ENCODE data around the gene PPP1R15A.
"Not testable (repeated sequence)": the region's sequence is repeated elsewhere in the genome, so short reads cannot be mapped to it uniquely, and the experiment has no call there.

The PPP1R15A gene

DNA sequence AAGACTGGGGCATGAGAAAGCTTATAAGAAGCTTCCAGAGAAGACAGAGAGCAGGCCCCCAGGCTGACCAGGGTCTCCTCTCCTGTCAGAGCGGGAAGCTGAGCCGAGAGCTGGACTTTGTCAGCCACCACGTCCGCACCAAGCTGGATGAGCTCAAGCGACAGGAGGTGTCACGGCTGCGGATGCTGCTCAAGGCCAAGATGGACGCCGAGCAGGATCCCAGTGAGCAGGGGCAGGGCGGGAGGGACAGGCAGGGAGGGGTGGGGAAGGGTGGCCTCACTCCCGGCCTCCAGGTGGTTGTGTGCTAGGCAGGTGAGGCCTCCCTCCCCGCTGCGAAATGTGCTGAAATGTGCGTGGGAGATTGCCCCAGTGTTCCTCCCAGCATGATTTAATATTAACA is 33.4 kb downstream of the PPP1R15A start:
- H3K36me3 ChIP-seq (ENCODE audit: control insufficient read depth, insufficient read depth, low read length, severe bottlenecking) = peaks cover 56% of the 10 kb centered on the region
- no peaks in the 10 kb centered on the region for H3K27me3 ChIP-seq (replicated peaks; ENCODE audit: control insufficient read depth, insufficient read depth, low read length)
- peaks cover 13% of the 10 kb centered on the region for H3K4me1 ChIP-seq (ENCODE audit: control insufficient read depth, insufficient read depth, low read length)
- no peak for DNase-seq (ENCODE audit: low read depth)
- H3K9ac ChIP-seq (ENCODE audit: low read length) = no peak overlapping the region
- H3K9me3 ChIP-seq (ENCODE audit: control insufficient read depth, low read length) = no peaks in the 10 kb centered on the region
- no peak overlapping the region for H3K4me3 ChIP-seq (ENCODE audit: low read length)

GRCh38 chr19:48906324-48906723 is 34.1 kb downstream of the PPP1R15A start:
- no peaks in the 10 kb centered on the region for H3K9me3 ChIP-seq (ENCODE audit: control insufficient read depth, low read length)
- H3K9ac ChIP-seq (ENCODE audit: low read length) = no peak overlapping the region
- peaks cover 8% of the 10 kb centered on the region for H3K4me1 ChIP-seq (ENCODE audit: control insufficient read depth, insufficient read depth, low read length)
- DNase-seq (ENCODE audit: low read depth) = no peak
- peaks cover 62% of the 10 kb centered on the region for H3K36me3 ChIP-seq (ENCODE audit: control insufficient read depth, insufficient read depth, low read length, severe bottlenecking)
- H3K27me3 ChIP-seq (replicated peaks; ENCODE audit: control insufficient read depth, insufficient read depth, low read length) = no peaks in the 10 kb centered on the region
- no peak overlapping the region for H3K4me3 ChIP-seq (ENCODE audit: low read length)

DNA sequence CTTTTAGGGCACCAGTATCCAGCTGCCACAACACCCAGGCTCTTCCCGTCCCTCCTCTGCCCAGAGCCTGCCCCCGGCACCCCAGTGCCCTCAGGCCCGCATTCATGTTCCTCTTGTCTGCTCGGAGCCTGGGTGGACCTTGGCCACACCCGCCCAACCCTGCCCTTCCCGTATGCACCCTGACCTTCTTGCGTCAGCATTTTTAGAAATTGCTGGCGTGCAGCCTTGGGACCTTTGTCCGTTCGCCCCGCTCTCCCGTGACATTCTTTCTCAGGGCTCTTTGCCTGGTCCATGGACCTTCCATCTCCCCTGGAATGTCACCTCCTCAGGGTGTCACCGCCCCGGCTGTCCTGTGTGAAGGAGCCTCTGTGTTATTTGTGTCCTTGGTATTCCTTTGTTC is 35.5 kb downstream of the PPP1R15A start:
- Histone ChIP-seq H3K36me3 (ENCODE audit: control insufficient read depth, insufficient read depth, low read length, severe bottlenecking) (peaks cover 71% of the 10 kb centered on the region), H3K27me3 (replicated peaks; ENCODE audit: control insufficient read depth, insufficient read depth, low read length) (no peaks in the 10 kb centered on the region), H3K4me3 (ENCODE audit: low read length) (no peak overlapping the region), H3K9ac (ENCODE audit: low read length) (no peak overlapping the region), H3K4me1 (ENCODE audit: control insufficient read depth, insufficient read depth, low read length) (no peaks in the 10 kb centered on the region), H3K9me3 (ENCODE audit: control insufficient read depth, low read length) (no peaks in the 10 kb centered on the region)
- DNase-seq (ENCODE audit: low read depth) = no peak

DNA sequence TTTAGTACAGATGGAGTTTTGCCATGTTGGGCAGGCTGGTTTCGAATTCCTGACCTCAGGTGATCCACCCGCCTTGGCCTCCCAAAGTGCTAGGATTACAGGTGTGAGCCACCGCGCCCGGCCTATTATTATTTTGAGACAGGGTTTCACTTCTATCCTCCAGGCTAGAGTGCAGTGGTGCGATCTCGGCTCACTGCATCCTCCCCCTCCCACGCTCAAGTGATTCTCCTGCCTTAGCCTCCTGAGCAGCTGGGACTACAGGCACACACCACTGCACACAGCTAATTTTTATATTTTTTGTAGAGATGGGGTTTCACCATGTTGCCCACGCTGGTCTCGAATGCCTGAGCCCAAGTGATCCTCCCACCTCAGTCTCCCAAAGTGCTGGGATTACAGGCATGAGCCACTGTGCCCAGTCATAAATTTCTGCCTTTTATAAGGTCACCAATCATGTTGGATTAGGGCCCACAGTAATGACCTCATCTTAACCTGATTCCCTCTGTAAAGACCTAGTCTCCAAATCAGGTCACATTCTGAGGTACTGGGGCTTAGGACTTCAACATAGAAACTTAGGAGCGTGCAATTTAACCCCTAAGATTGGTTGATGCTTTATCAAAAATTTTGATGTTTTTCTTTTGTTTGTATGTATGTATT is 37.3 kb downstream of the PPP1R15A start:
- DNase-seq (ENCODE audit: low read depth); H3K27me3 ChIP-seq (replicated peaks; ENCODE audit: control insufficient read depth, insufficient read depth, low read length); H3K4me3 ChIP-seq (ENCODE audit: low read length); H3K9ac ChIP-seq (ENCODE audit: low read length); H3K9me3 ChIP-seq (ENCODE audit: control insufficient read depth, low read length); H3K4me1 ChIP-seq (ENCODE audit: control insufficient read depth, insufficient read depth, low read length): not testable (repeated sequence)
- peaks cover 83% of the 10 kb centered on the region for H3K36me3 ChIP-seq (ENCODE audit: control insufficient read depth, insufficient read depth, low read length, severe bottlenecking)

DNA sequence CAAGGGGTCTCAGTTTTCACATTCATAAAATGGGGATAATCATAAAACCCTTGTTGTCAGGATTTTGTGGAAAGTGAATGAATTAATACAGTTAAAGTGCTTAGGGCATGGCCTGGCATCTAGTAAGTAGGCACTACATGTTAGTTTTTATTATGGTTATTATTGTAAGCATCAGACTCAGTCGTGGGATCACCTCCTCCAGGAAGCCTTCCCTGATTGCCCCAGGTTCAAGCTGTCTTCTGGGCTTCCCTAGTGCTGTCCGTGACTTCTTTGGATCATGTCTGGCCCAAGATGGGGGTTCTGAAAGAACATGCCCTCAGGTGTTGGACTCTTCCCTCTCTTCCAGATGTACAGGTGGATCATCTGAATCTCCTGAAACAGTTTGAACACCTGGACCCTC is 38.6 kb downstream of the PPP1R15A start:
- peaks cover 81% of the 10 kb centered on the region for H3K36me3 ChIP-seq (ENCODE audit: control insufficient read depth, insufficient read depth, low read length, severe bottlenecking)
- no peaks in the 10 kb centered on the region for H3K9me3 ChIP-seq (ENCODE audit: control insufficient read depth, low read length)

GRCh38 chr19:48913114-48913889 is 41.1 kb downstream of the PPP1R15A start:
- Histone ChIP-seq H3K27me3 (replicated peaks; ENCODE audit: control insufficient read depth, insufficient read depth, low read length) (no peaks in the 10 kb centered on the region), H3K36me3 (ENCODE audit: control insufficient read depth, insufficient read depth, low read length, severe bottlenecking) (peaks cover 79% of the 10 kb centered on the region), H3K9ac (ENCODE audit: low read length) (no peak overlapping the region)

More for the DNA sequence above, 38.6 kb downstream of the PPP1R15A start:
- Histone ChIP-seq H3K4me1 (ENCODE audit: control insufficient read depth, insufficient read depth, low read length) (peaks cover 4% of the 10 kb centered on the region), H3K9ac (ENCODE audit: low read length) (no peak overlapping the region), H3K4me3 (ENCODE audit: low read length) (no peak overlapping the region), H3K27me3 (replicated peaks; ENCODE audit: control insufficient read depth, insufficient read depth, low read length) (no peaks in the 10 kb centered on the region)
- no peak for DNase-seq (ENCODE audit: low read depth)

DNA sequence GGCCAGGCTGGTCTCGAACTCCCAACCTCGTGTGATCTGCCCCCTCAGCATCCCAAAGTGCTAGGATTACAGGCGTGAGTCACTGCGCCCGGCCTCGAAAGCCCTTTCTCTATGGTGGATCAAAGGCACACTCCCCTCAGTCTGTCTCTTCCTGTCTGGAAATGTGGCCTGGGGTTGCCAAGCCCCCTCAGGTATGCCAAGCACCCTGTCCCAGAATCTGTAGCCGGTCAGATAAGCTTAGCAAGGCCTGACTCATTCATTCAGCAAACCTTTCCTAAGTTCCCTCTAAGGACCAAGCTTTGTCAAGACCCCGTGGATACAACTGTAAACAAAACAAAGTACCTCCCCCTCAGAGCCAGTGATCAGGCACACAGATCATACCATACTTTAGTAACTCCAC is 42.0 kb downstream of the PPP1R15A start:
- Histone ChIP-seq H3K9me3 (ENCODE audit: control insufficient read depth, low read length) (no peaks in the 10 kb centered on the region), H3K36me3 (ENCODE audit: control insufficient read depth, insufficient read depth, low read length, severe bottlenecking) (peaks cover 81% of the 10 kb centered on the region), H3K4me1 (ENCODE audit: control insufficient read depth, insufficient read depth, low read length) (peaks cover 4% of the 10 kb centered on the region), H3K9ac (ENCODE audit: low read length) (no peak overlapping the region), H3K4me3 (ENCODE audit: low read length) (no peak overlapping the region), H3K27me3 (replicated peaks; ENCODE audit: control insufficient read depth, insufficient read depth, low read length) (no peaks in the 10 kb centered on the region)
- DNase-seq (ENCODE audit: low read depth) = no peak

More at GRCh38 chr19:48913114-48913889, 41.1 kb downstream of the PPP1R15A start:
- Histone ChIP-seq H3K4me1 (ENCODE audit: control insufficient read depth, insufficient read depth, low read length) (peaks cover 4% of the 10 kb centered on the region), H3K9me3 (ENCODE audit: control insufficient read depth, low read length) (no peaks in the 10 kb centered on the region), H3K4me3 (ENCODE audit: low read length) (no peak overlapping the region)
- no peak for DNase-seq (ENCODE audit: low read depth)

GRCh38 chr19:48915757-48916156 is 43.5 kb downstream of the PPP1R15A start:
- Histone ChIP-seq H3K4me1 (ENCODE audit: control insufficient read depth, insufficient read depth, low read length) (peaks cover 4% of the 10 kb centered on the region), H3K4me3 (ENCODE audit: low read length) (no peak overlapping the region), H3K9ac (ENCODE audit: low read length) (no peak overlapping the region), H3K36me3 (ENCODE audit: control insufficient read depth, insufficient read depth, low read length, severe bottlenecking) (peaks cover 79% of the 10 kb centered on the region), H3K9me3 (ENCODE audit: control insufficient read depth, low read length) (no peaks in the 10 kb centered on the region), H3K27me3 (replicated peaks; ENCODE audit: control insufficient read depth, insufficient read depth, low read length) (no peaks in the 10 kb centered on the region)
- DNase-seq (ENCODE audit: low read depth) = no peak

- Histone ChIP-seq H3K4me3 (ENCODE audit: low read length) (no peak overlapping the region), H3K27me3 (replicated peaks; ENCODE audit: control insufficient read depth, insufficient read depth, low read length) (no peaks in the 10 kb centered on the region), H3K36me3 (ENCODE audit: control insufficient read depth, insufficient read depth, low read length, severe bottlenecking) (peaks cover 71% of the 10 kb centered on the region), H3K9me3 (ENCODE audit: control insufficient read depth, low read length) (no peaks in the 10 kb centered on the region), H3K4me1 (ENCODE audit: control insufficient read depth, insufficient read depth, low read length) (peaks cover 4% of the 10 kb centered on the region), H3K9ac (ENCODE audit: low read length) (no peak overlapping the region)
- DNase-seq (ENCODE audit: low read depth) = no peak
Observed at GRCh38 chr19:48918071-48918470, 45.9 kb downstream of the PPP1R15A start.

- Histone ChIP-seq H3K36me3 (ENCODE audit: control insufficient read depth, insufficient read depth, low read length, severe bottlenecking) (peaks cover 63% of the 10 kb centered on the region), H3K4me1 (ENCODE audit: control insufficient read depth, insufficient read depth, low read length) (no peaks in the 10 kb centered on the region), H3K9me3 (ENCODE audit: control insufficient read depth, low read length) (no peaks in the 10 kb centered on the region), H3K4me3 (ENCODE audit: low read length) (no peak overlapping the region), H3K27me3 (replicated peaks; ENCODE audit: control insufficient read depth, insufficient read depth, low read length) (no peaks in the 10 kb centered on the region), H3K9ac (ENCODE audit: low read length) (no peak overlapping the region)
- DNase-seq (ENCODE audit: low read depth) = no peak
Observed at GRCh38 chr19:48918801-48919247, 46.6 kb downstream of the PPP1R15A start.

DNA sequence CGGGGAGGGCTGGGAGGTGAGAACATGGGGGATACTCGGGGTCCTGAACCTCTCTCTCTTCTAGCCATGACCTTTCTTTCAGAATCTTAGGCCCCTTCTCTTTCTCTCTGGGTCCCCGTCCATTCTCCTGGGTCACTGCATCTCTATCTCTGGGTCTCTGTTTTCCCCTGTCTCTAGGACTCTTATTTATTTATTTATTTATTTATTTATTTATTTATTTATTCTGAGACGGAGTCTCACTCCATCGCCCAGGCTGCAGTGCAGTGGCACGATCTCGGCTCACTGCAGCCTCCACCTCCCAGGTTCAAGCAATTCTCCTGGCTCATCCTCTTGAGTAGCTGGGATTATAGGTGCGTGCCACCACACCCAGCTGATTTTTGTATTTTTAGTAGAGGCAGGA is 47.0 kb downstream of the PPP1R15A start:
- not testable (repeated sequence) for H3K4me1 ChIP-seq (ENCODE audit: control insufficient read depth, insufficient read depth, low read length); DNase-seq (ENCODE audit: low read depth); H3K9me3 ChIP-seq (ENCODE audit: control insufficient read depth, low read length); H3K4me3 ChIP-seq (ENCODE audit: low read length); H3K9ac ChIP-seq (ENCODE audit: low read length); H3K27me3 ChIP-seq (replicated peaks; ENCODE audit: control insufficient read depth, insufficient read depth, low read length)
- peaks cover 59% of the 10 kb centered on the region for H3K36me3 ChIP-seq (ENCODE audit: control insufficient read depth, insufficient read depth, low read length, severe bottlenecking)

Measured in adipocyte (in vitro differentiated cells).